Ecto neural progenitor cell (in vitro differentiated cells): ENCODE results near the gene TOM1L1.

ENCODE experiments used
- DNase-seq: peaks from one replicate; pipeline ENCODE4 v3.0.0-alpha.2; 2018; ENCODE audit warnings: low spot score

The TOM1L1 gene

DNA sequence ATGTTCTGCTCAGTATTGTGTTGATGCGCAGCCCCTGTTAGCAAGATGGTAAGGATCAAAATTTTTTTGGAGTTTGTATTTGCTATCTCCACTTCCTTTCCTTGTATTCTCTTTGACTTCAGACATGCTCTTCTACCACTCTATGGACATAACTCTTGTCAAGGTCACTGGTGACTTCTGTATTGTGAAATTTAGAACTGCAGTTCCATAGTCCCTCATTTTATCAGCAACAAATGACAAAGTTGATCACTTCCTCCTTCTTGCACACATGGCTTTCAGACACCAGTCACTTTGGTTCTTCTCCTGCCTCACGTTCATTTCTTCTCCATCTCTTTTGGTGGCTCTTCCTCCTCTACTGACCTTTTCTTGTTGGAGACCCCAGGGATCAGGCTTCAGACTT, 46.7 kb downstream of the TOM1L1 start:
- DNase-seq = no peak

DNA sequence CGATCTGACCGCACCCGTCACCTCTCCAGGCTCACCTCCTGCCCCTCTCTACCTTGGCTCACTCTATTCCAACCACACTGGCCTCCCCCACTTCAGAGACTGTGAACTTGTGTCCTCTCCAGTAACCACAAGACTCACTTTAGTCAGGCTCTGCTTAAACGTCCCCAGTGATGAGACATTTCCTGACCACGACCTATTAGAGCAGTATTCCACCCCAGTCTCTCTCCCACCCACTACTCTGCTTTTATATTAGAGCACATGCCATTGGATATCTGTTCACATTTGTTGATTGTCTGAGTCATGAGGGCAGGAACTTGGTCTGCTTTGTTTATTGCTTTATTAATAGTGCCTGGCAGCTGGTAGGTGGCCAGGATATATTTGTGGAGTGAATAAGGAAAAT, 47.7 kb downstream of the TOM1L1 start:
- no peak for DNase-seq

DNA sequence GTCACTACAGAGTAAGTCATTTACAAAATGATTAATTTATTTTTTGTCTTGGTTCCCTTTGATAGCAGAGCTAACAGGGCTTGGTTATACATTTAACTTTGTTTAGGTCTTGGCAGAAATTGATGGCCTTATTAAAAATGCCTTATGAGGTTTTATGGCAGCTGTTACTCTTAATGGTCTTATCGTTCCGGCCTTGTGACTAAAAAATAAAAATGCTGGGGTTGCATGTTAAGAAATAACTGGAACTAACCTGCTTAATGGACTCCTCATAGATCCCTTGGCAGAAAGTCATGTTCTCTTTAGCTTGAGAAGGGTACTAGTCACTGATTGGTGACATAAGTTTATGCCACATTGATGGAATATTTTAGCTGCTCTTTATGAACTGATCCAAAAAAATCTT, 49.5 kb downstream of the TOM1L1 start:
- no peak for DNase-seq

GRCh38 chr17:54951286-54951685, 50.6 kb downstream of the TOM1L1 start:
- no peak for DNase-seq

DNA sequence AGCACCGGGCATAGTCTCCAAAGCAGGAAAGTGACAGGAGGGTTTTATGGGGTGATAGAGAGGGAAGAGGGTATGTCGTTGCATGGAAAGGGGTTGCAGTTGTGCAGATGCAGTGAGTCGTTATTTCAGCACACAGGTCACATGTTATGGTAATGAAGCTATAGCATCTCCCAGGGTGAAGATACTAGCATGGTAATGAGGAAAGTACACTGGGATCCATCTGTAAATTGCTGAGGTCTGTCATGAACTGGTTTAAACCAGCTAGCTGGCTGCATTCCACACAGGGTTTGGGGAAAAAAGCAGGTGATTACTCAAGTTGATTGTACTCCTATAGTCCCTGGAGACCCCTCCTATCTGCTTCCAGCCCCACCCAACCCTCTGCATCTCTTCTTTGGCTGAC, 56.1 kb downstream of the TOM1L1 start:
- DNase-seq = no peak

DNA sequence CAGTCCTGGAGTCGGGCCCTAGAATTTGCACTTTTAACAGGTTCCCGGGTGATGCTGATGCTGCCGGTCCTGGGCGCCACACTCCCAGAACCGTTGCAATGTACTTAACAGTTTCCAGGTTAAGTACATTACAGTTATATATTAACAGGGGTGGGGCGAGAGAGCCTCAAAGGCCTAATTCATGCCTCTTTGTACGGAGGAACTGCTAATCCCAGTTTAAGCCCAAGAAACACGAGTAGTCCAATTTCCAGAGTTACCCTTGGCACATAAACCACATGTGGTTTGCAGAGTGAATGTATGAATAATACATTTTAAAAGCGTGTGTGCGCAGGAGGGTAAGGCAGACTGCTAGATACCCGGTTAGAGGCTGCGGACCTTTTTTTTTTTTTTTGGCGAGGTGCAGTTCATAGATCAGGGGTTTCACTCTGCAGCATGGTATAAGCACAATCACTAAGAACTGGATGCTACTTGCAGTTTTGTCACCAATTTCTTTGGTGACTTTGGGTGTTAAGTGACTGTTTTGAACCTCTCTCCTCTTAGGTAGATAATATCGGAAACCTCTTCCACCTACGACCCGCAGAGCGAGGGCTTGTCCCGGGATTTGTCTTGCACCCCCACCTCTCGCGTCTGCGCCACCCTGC, 67.1 kb downstream of the TOM1L1 start:
- DNase-seq = peak; percentile 53

DNA sequence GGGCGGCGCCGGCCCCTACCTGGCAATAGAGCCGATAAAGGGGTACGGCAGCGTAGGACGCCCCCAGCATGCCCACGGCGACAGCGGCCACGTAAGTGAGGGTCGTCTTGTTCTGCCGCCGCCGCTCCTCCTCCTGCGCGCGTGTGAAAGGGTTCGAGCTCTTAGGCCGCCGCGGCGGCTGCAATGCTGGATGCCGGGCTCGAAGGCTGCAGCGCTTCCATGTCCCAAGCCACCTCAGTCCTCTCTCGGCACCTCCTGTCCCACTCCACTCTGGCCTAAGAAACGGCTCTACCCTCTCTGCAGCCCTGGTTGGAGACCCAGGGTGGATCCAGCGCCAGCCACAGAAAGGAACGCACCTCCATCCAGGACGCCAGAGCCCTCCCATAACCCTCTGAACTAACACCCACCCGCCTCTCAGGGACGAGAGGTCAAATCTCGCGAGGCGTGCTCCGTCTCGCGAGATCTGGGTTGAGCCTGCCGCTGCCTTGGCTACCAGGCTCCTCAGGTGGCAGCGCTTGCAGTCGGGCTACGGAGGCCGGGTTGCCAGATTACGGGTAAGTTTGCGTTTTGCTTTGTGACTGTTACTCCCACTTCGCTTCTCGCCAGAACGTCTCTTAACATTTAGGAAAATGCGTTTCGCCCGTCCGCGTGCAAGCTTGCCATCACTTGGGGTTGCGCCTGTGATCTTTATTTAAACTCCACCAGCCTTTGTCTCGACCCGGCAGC, 67.8 kb downstream of the TOM1L1 start, which contains the start of the genes COX11 and STXBP4:
TSS of gene COX11 (minus strand) at position 393 of the 726 bp plus-strand sequence. CDS start at position 385, 8 bp downstream.
TSS of gene STXBP4 (plus strand) at position 504 of the 726 bp plus-strand sequence. CDS start 17,455 bp downstream, outside the sequence.
- DNase-seq = peak; percentile 98

DNA sequence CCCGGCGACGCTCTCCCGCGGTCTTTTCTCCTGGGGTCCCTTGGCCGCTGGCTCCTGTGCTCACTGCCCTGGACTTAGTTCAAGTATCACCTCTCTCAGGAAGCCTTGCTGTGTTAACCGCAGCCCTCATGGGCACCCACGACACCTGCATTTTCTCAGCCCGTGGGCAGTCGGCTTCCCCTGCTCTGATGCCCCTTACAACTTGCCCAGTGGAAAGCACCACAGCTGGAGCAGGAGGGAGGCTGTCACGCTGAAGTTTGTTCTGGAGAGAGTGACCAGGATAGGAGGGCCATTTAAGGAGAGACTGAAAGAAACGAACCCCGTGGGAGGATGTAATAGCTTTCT, 68.3 kb downstream of the TOM1L1 start:
- DNase-seq = no peak

- DNase-seq = no peak
Measured at GRCh38 chr17:54969658-54970572, 69.3 kb downstream of the TOM1L1 start.

- DNase-seq = no peak
Measured at GRCh38 chr17:54971147-54971546, 70.5 kb downstream of the TOM1L1 start.

DNA sequence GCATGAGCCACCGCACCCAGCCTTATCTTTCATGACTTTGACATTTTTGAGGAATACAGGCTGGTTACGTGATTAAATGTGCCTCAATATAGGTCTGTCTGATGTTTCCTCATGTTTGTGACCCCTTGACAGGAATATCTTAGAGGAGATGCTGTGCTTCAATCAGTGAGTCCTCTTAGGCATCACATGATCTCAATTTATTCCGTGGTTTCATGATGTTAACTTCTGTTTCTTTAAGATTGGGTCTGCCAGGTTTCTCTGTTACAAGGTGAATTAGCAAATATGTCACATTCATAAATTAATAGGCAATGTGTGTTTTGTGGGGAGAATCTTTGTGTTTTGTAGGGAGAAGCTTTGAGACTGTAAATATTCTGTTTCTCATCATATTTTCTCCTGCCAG, 71.2 kb downstream of the TOM1L1 start:
- no peak for DNase-seq

DNA sequence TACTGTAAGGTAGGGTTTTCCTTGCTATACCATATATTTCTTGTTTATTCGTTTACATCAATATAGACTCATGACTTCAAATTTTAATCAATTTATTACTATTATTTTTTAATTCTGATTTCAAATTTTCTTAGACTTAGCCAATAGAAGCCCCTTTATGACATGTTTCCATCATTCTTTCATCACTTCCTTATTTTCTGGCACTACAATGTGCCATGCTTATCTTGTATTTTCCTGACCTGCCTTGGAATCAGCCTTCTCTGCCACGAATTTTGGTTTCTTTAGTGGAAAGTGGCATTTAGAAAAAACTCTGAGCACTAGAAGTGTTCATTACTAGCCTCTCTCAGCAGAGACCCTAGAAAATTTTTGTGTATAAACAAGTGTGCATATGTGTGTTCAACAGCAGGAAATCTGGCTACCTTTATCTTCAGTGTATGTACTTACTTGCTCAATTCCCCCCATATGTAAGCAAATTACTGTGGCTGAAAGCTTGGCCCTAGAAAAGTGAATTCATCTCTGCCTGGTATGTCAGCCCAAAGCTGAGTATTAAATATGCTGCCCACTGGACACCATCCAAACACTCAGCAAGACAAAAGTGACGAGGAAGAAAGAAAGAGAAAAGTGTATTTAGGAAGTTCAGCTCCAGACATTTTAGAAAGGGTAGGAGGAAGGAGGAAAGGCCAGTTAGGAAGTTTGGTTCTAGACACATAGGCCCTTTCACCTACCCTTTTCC, 71.9 kb downstream of the TOM1L1 start:
- DNase-seq = no peak

DNA sequence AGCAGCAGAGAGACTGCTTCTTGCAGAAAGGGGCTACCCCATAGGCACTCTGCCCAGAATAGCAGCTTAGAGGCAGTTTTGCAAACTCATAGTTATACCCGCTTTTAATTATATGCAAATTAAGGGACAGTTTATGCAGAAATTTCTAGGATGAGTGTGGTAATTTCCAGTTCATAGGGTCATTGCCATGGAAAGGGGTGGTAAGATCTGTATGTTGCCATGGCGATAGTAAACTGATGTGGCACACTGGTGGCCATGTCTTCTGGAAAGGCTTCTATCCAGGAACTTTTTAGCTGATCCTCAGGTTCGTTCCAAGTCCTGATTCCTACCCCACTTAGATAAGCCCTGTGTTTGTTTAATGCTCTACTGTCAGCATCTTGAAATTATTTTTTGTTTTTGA, 74.1 kb downstream of the TOM1L1 start:
- DNase-seq = no peak

- DNase-seq = no peak
Measured at GRCh38 chr17:54976316-54976715, 75.7 kb downstream of the TOM1L1 start.

DNA sequence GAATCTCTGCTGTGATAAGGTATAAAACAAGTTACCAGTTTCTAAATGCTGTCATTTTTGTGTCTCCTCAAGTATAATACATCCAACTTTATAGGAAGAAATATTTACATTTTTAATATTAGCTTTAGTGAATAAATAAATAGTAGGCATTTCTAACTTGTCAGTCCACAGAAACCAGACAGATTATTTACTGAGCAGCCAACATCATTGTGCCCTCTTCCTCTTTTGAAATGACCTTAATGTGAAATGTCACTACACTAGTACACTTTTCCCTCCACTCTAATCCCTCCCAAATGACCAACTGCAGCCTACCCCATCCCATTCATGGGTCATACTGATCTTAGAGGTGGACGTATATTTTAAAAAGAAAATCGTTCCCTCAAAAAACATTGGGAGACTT, 77.1 kb downstream of the TOM1L1 start:
- no peak for DNase-seq

DNA sequence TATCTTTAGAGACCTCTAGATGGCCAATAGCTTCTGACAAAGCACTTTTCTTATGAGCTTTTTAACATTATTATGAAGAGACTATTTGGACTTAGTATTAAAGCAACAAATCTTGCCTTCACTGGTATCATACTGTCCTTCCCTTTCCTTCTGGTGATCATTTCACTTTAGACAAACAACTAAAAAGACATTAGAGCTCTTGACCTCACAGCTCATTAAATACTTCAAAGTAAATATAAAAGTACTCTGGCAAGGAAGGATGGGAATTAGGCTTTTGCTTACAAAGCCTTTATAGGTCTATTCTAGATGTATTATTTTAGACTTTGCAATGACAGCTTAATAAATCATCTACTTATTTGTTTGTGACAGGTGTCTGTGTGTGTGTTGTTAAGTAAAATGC, 79.0 kb downstream of the TOM1L1 start:
- DNase-seq = no peak

DNA sequence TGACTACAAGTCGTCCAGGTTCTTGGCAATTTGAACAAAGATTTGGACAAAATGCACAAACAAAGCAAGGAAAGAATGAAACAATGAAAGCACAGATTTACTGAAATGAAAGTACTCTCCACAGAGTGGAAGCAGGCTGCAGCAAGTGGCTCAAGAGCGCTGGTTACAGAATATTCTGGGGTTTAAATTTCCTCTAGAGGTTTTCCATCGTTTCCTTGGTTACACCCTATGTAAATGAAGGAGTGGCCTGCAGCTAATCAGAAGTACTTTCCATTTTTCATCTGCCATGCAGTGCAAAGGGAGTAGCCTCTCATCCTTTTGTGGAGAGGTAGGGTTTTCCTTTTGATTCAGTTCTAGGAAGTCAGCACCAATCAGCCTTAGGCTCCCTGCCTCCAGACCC, 79.7 kb downstream of the TOM1L1 start:
- DNase-seq = no peak

- no peak for DNase-seq
Measured at GRCh38 chr17:54982399-54982798, 81.7 kb downstream of the TOM1L1 start.

GRCh38 chr17:54983260-54983659, 82.6 kb downstream of the TOM1L1 start:
- no peak for DNase-seq

DNA sequence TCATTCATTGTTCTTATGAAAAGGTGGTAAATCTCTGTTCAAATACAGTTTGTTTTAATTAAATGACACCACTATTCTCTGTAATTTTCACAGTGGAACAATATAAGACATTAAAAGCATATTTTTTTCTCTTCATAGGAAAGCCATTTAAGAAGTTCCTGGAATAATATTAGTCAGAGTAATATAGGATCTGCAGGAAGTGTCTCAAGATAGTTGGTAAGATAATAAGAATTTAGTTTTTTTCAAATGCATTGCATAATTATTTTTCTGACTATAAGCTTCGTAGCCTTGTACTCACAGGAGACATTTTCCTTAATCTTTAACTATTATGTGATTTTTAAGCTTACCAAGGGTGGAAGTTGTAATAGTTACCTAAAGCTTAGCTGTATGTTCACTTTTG, 84.8 kb downstream of the TOM1L1 start:
- DNase-seq = no peak

- no peak for DNase-seq
Measured at GRCh38 chr17:54990118-54990517, 89.5 kb downstream of the TOM1L1 start.

- no peak for DNase-seq
Measured at GRCh38 chr17:54991567-54991966, 90.9 kb downstream of the TOM1L1 start.
